Left colon (tissue), 2 donors: Measurements from ENCODE around the gene ITPKC. TPM values are rescaled to one million over a fixed set of nuclear protein-coding genes. Genes with fewer than 3 reads are reported as not detected.

ENCODE experiments used
- ATAC-seq: fragments of 200-7000 bp; cut with Tn5 transposase; one replicate; pipeline ENCODE4 v1.9.1; 2020; ENCODE audit warnings: mild to moderate bottlenecking, moderate library complexity
- DNase-seq, 2 donors: peaks; one replicate each; pipeline ENCODE4 v3.0.0-alpha.2; 2020
- intact Hi-C, 2 donors: fragments of 100-400 bp; cut with DNase I in 1 of 2; cut with micrococcal nuclease in 1 of 2; formaldehyde crosslinking; loops; one replicate each; pipeline versions ENCODE4 v1.11.2 to v1.14.0; 2022; cut with DNase I, micrococcal nuclease
- long read RNA-seq: library from polyadenylated mRNA; unstranded; transcript quantifications from one replicate; pipeline ENCODE4 v2.0.0, GENCODE V29; 2021
- total RNA-seq, 2 donors: library from RNA; stranded (reverse); fragmentation: NEBNext Ultra II Directional; extraction: Animal tissue kit (Norgen Biotek cat#: 25700); gene quantifications; one replicate each; pipeline ENCODE4 v1.2.1, GENCODE V29; 2021
- donor health status: DM: no; HTN: no; CAD: no.
- donor health status: DM: yes; HTN: yes; CAD: no.

ITPKC gene
- 10 to 100 TPM; 24.3 to 24.5 TPM for total RNA-seq
- long read RNA-seq, transcript ITPKC-201 (7 exons, 3,385 nt), result major isoform, 30 of 57 reads
- long read RNA-seq, partial matches to known transcripts, result 18 of 57 reads
- long read RNA-seq, other reads (novel, unspliced or antisense), result 9 of 57 reads

GRCh38 chr19:40716482-40717324 lies at the start of gene ITPKC, which contains the start of gene COQ8B:
Gene ITPKC (plus strand): TSS chr19:40717112. CDS start chr19:40717136, 24 bp downstream.
Gene COQ8B (minus strand): TSS chr19:40716886. CDS start chr19:40714632, 2,254 bp downstream.
- ATAC-seq (peak; percentile 68), DNase-seq (peak; percentile 100)
- intact Hi-C loops, result no loop called here

DNA sequence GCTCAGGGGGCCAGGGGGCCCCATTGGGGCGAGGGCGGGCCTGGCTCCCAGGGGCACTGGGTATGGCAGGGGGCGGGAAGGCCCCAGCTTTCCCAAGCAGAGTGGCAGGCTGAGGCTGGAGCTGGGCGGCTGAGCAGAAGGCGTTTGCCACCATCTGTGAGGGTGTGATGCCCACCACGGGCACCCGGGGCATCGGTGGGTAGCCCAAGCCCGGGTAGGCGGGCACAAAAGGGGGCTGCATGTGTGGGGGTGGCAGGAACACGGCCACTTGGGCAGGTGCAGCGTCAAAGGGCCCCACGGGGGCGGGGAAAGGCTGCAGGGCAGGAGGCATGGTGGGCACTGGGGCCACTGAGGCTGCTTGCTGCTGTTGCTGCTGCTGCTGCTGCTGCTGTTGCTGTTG lies 49.3 kb upstream of the ITPKC start:
- intact Hi-C loops, result loop anchor here in 1 of 2 donors (5.0 kb wide), 1 partner anchor 145 kb away; no protein-coding TSS in a partner anchor
- ATAC-seq, result no peak

GRCh38 chr19:40668991-40669614 lies 47.8 kb upstream of the ITPKC start:
- no peak for ATAC-seq
- intact Hi-C loops, result loop anchor here in 1 of 2 donors (5.0 kb wide), 1 partner anchor 143 kb away; no protein-coding TSS in a partner anchor
- no peak for DNase-seq

More for the DNA sequence above, 49.3 kb upstream of the ITPKC start:
- DNase-seq, result no peak

GRCh38 chr19:40671404-40671803 lies 45.5 kb upstream of the ITPKC start:
- intact Hi-C loops, result no loop called here
- ATAC-seq (no peak), DNase-seq (no peak)

- DNase-seq, result no peak
- intact Hi-C loops, result no loop called here
- no peak for ATAC-seq
These were observed 44.9 kb upstream of the ITPKC start for GRCh38 chr19:40672038-40672437.

GRCh38 chr19:40672573-40673299 lies 44.2 kb upstream of the ITPKC start:
- no peak for DNase-seq
- ATAC-seq, result no peak
- intact Hi-C loops, result no loop called here

- intact Hi-C loops, result no loop called here
- DNase-seq (no peak), ATAC-seq (no peak)
These were observed 43.5 kb upstream of the ITPKC start for GRCh38 chr19:40673397-40673796.

- ATAC-seq, result no peak
These were observed 42.6 kb upstream of the ITPKC start for GRCh38 chr19:40674291-40674690.

GRCh38 chr19:40677156-40677555 lies 39.8 kb upstream of the ITPKC start:
- ATAC-seq (no peak), DNase-seq (no peak)
- intact Hi-C loops, result no loop called here

More at GRCh38 chr19:40674291-40674690, 42.6 kb upstream of the ITPKC start:
- intact Hi-C loops, result no loop called here
- DNase-seq, result no peak

GRCh38 chr19:40681039-40681438 lies 35.9 kb upstream of the ITPKC start:
- intact Hi-C loops, result no loop called here
- ATAC-seq (no peak), DNase-seq (no peak)

GRCh38 chr19:40682431-40682964 lies 34.4 kb upstream of the ITPKC start:
- intact Hi-C loops, result no loop called here
- ATAC-seq, result no peak
- no peak for DNase-seq

- ATAC-seq, result no peak
These were observed 33.5 kb upstream of the ITPKC start for GRCh38 chr19:40683437-40683836.

GRCh38 chr19:40684280-40684679 lies 32.6 kb upstream of the ITPKC start:
- DNase-seq, result no peak
- intact Hi-C loops, result no loop called here
- no peak for ATAC-seq

More at GRCh38 chr19:40683437-40683836, 33.5 kb upstream of the ITPKC start:
- DNase-seq, result no peak
- intact Hi-C loops, result no loop called here

DNA sequence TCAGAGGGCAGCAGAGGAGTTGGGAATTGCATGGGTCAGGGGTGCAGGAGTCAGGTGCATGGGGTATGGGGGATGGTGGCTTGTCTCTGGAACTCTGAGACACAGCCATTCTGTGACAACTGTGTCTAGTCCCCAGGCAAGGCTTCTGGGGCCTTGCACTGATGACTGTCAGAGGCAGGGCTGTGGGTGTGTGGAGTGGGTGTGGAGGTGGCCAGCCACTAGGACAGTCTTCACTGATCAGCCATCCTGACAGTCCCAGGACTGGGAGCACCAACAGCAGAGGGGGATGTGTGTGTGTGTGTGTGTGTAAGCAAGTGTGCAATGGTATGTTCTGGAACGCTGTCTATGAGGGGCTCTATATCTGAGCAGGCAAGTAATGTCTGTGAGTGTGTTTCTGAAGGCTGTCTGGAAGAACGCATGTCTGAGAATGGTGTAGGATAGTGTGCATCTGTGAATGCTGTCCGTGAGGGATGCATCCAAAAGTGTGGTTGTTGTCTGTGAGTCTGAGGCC lies 31.8 kb upstream of the ITPKC start:
- DNase-seq, result no peak
- intact Hi-C loops, result no loop called here
- no peak for ATAC-seq

- peak in 1 of 2 donors; percentile 18 for DNase-seq
- intact Hi-C loops, result no loop called here
- ATAC-seq, result peak; percentile 81
These were observed 31.3 kb upstream of the ITPKC start for GRCh38 chr19:40685563-40685962.

DNA sequence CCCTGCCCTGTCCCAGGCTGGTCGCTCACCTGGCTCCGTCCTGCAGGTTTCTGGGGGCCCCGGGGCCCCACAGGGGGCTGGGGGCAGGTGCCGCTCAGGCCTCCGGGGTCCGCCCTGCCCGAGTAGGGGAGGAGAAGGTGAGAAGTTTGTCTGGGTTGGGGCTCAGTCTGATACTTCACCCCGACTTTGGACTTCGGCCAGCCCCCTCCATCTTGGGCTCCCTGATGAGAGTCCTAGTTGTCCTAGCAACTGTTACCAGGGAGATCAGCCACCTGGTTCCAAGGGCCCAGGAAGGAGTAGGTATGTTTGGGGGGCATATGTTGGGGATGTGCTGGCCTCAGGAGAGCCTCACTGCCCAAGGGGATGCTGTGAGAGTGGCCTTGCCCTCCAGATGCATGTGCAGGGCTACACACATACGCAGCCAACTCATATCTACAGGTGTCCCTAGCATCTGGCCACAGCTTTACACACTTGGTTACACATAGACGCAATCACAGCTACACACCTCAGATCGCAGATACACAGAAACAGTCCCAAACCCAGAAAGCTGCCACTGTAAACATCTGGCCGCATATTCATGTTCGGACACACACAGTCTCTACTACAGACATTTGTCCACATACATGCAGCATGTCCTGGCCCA lies 29.9 kb upstream of the ITPKC start:
- ATAC-seq (no peak), DNase-seq (no peak)
- intact Hi-C loops, result no loop called here

DNA sequence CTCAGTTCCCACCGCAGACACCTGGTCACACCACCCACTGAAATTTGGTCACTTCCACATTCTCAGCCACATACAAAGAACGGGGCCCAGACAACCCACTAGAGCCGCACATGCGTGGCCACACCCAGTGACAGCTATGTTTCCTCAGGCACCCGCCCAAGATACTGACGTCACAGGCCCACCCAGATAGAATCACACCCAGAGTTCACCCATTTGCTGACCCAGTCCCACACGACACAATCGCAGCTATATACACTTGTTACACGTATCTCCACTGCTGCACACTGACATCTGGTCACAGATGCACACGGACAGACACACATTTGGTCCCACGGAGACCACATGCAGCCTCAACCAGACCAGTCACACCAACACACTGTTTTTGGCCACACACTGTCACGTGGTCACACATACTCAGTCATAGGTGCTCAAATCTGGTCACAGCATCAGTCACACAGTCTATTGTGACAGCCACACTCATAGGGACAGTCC lies 29.3 kb upstream of the ITPKC start:
- DNase-seq, result peak; percentile 73 to 75
- intact Hi-C loops, result no loop called here

GRCh38 chr19:40688309-40688708 lies 28.6 kb upstream of the ITPKC start:
- ATAC-seq, result no peak

More for the DNA sequence above, 29.3 kb upstream of the ITPKC start:
- no peak for ATAC-seq

More at GRCh38 chr19:40688309-40688708, 28.6 kb upstream of the ITPKC start:
- DNase-seq, result no peak
- intact Hi-C loops, result no loop called here
